NCI-H2171 treated with DMSO at 0.1 percent for 48 hours (cell line): ENCODE measurements around the gene PTPRM.
"Not testable (repeated sequence)": the region's sequence is repeated elsewhere in the genome, so short reads cannot be mapped to it uniquely, and the experiment has no call there.

Experiments used
- DNase-seq: peaks from one replicate; lab custom pipeline; 2025; lab: John Stamatoyannopoulos, UW

The PTPRM gene

DNA sequence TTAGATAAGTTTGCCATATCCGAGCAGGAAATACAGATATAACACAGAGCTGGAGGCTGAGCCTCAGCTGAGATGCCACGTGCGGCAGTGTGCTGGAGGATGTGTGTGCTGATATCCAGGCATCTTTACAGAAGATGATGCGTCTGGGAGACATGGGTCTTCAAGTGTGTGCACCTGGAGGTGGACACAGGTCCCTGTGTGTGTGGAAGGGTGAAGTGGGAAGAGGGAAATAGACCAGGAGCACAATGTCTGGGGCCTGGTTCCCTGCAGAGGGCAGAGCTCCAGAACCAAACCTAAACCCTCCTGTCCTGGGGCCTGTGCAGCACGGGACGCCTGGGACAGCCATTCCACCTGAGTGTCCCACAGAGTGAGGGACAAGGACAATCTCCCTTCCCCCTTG, 861.8 kb downstream of the PTPRM start:
- DNase-seq = no peak

DNA sequence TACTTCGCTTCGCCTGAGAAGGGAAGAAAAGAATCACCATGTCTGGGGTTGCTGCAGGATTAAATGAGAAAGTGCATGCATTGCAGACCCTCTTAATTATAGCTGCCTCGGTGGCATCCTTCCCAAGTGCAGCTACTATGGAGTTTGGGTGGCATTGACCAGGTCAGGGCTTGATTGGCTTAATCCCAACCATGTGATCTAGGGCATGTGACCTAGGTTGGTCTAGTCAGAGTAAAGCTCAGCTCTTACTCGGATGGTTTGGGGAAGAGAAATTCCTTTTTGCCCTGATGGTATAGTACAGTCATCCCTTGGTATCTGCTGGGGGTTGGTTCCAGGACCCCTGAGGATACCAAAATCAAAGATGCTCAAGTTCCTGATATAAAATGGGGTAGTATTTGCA, 863.9 kb downstream of the PTPRM start:
- no peak for DNase-seq

DNA sequence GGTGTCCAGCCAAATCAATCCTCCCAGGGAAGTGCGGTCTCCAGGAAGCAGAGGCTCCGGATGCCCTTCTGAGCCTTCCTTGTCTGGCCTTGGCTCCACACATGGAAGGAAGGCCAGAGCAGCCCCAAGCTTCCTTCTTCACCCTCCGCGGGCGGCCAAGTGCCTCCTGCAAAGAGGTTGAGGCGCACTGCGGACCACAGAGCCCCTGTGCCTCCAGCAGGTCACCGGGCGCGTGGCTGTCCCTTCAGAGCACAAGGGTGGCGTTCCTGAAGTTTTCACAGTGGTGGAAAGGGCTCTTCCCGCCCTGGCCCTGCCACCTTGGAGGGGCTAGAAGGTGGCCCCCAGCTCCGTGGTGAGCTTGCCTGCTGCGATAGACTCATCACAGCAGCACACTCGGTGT, 866.2 kb downstream of the PTPRM start:
- no peak for DNase-seq

DNA sequence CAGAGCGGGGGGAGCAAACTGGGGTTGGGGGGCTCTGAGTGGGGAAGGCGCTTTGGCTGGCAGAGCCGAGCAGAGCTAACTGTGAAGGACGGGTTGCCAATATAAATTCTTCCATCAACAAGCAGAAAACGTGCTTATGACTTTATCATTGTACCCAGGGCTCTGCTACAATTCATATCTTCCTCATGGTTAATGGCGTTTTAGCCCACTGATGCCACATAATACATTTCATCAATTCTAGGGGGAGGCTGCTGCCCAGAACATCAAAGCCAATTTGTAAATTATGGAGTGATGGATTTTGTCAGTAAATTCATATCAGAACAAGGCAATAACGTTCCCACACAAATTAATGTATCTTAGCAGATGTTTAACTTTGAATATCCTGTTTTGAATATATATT, 866.7 kb downstream of the PTPRM start:
- no peak for DNase-seq

DNA sequence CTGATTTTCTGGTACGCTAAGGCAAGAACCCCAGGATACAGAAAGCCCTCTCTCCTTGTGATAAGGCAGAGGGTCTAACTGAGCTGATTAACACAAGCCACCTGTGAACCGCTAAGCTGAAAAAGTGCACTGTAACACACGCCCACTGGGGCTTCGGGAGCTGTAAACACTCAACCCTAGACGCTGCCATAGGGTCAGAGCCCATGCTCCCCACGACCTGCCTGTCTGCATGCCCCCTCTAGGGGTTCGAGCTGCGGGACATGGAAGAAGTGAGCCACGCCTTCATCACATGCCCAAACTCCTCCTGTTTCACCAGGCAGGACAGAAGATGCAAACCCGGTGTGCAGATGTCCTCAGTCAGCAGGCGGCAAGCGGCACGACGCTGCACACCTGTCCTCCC, 868.3 kb downstream of the PTPRM start:
- DNase-seq = peak; percentile 95

DNA sequence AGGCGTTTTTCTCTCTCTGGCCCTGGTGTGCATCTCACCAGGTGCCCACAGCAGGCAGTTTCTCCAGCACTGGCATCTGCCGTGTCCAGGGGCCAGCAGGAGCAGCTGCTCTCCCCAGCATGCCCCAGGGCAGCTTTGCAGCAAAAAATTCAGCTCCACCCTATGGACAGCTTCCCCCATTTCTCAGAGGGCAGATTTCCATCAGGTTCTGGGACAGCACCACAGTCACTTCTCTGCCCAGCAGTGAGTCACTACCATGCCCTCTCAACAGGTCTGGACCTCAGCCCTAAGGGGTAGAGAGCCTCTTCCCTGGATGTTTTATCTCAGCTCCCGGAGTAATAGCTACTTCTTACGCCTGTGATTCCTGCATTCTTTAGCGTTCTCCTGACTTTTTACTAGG, 871.9 kb downstream of the PTPRM start:
- DNase-seq = no peak

DNA sequence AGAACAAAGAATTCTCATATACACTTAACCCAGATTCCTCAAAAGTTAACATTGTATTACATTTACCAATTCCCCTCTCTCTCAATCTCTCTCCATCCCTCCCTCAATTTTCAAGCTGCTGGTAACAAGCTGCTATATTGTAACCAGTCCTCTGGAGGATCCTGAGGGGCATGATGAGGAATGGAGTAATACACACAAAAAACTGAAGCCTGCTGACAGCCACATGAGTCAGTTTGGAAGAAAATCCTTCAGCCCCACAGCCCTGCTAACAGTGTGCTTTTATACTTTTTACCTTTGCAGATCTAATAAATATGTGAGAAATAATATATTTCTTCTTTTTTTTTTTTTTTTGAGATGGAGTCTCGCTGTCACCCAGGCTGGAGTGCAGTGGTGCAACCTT, 876.4 kb downstream of the PTPRM start:
- DNase-seq = no peak

DNA sequence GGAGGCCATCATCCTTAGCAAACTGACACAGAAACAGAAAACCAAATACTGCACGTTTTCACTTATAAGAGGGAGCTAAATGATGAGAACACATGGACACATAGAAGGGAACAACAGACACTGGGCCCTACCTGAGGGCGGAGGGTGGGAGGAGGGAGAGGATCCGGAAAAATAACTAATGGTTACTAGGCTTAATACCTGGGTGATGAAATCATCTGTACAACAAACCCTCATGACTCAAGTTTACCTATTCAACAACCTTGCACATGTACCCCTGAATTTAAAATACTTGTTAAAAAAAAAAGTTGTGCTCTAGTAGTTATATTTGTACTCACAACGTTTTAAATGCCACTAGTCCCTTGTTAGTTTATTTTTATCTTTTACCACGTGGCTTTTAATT, 879.8 kb downstream of the PTPRM start:
- DNase-seq = not testable (repeated sequence)

DNA sequence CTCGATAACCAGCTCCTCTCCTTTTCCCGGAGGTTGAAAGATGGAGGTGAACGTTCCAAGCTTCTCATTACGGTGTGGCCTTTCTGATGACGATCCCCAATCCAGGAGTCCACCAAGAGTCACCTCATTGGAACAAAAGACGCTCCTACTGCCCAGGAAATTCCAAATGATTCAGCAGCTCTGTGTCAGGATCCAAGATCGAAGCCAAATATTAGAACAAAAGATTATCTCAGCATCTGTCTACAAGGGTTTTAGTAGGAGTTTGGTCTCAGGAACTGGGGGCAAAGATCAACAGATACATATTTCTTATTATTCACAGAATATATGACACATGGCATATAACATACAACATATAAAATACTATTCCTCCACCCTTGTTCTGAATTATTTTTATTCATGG, 881.0 kb downstream of the PTPRM start:
- no peak for DNase-seq

DNA sequence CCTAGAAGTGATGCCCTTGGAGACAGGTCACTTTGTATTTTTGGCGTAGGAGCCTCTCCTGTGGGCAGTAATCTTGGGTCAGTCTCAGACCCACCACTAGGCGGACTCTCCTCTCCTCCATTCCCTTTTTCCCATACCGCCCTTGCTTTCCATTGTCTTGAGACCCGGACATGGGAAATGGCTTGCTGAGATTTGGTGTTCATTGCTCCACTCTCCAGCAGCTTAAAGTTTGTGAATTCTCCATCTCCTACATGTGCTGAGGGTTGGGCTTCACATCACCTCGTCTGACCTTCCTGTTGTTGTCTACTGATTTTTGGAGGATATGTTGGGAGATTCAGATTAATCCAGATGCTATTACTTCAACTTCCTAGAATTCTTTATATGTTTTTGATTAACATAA, 882.9 kb downstream of the PTPRM start:
- peak; percentile 7 for DNase-seq

DNA sequence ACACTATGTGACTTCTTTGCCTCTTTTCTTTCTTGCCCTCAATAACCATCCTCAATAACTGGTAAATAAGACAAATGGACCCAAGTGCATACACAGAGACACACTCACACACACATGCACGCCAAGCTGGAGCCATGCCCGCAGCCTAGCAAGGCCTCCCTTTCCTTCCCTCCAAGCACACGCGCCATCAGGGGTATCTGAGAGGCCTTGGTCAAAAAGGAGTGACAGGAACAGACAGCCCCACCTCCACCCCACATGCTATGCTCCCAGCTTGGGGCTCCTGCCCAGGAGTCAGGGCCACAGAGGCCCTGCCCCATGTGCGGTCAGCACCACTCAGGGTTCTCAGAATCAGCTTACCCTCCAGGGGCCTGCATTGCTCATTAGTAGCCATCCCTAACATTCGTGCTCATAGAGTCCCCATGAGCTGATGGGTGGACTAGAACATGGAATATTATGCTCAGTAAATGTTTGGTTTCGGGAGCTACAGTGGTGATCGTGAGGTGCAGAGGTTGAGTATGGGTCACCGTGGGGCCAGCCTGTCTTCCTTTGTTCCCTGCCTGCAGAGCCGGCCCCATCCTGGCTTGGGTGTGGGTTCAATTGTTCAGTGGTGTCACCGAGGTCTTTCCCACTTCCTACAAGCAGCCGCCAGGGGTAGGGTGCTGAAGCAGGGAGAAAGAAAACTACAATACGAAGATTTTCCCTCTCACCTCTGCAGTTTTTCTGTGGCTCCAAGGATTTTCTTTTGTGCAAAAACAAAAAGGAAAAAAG, 884.0 kb downstream of the PTPRM start:
- DNase-seq = no peak

DNA sequence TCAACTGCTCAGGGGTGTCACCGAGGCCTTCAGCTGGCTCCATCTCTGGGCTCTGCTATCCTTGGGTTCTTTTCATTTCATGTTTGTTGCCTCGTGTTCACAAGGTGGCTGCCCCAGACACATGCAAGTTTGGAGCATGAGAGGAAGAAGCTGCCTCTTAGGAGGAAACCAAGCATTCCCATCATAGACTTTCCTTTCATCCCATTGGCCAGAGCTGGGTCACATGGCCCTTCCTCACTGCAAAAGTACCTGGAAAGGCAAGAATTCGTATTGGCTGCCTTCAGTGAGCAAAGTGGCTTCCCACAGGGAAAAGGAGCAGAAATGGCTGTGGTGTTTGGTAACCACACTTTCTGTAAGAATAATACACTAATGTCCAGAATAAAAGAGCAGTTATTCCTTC, 886.4 kb downstream of the PTPRM start:
- DNase-seq = no peak

DNA sequence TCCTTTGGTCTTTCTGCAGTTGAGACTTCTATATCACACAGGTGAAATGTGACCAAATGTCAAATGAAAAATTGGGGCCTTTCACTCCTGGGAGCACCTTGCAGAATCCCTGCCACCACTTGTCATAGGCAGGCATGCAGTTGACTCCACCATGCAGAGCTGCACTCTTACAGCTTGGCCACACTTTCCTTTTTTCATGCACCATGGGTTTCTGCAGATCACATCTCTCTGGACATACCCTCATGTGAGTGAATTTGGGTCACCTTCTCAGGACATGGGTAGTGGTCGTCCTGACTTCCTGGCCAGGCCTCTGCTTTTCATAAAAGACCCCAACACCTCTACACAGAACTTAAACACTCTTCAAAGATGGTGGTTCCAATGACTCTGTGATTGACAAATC, 887.0 kb downstream of the PTPRM start:
- no peak for DNase-seq

DNA sequence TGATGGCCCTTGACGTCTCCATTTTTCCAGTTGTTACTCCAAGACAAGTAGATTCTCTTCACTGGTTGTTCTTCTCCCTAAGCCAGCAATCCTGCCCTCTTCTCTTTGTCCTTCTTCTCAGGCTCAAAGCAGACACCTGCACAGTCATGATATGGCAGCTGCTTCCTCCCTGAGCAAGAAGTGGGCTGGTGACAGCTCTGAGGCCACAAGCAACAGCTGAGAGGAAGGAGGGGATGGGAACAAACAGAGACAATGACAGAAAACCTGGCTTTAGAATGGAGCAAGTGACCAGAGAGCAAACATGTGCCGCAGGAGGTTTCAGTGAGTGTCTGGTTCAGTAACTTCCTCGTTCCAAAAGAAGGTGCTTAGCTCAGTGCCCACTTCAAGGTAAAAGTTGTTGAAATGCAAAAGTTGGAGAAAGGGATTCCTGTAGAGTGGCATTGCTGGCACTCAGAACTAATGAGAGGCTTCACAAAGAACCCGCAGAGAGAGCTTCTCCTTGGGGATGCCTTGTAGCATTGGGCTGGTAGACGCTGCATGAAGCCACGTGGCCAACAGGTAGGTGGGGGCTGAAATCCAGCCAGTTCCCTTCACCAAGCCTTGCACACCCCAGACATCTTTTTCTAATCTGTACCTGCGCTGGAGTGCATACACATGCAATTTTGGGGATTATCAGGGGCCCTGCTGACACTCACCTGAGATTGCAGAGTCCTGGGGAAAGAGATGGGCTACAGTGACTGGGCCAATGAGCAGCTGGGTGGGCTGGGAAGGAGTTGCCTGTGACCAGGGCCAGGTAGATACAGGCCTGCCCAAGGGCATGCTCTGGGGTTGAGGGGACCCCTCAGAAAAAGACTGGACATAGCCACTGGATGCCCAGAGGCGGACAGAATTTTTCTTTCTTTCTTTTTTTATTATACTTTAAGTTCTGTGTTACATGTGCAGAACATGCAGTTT, 888.8 kb downstream of the PTPRM start:
- no peak for DNase-seq
